Uterus (tissue), 2 donors: ENCODE data around the gene SPAG5.

ENCODE experiments used
- POLR2A ChIP-seq, 2 donors: fragments of 450-650 bp; IDR thresholded peaks; one replicate each; pipeline ENCODE4 v1.6.1; 2016; ENCODE audit warnings: antibody characterized with exemption in 2 of 2, mild to moderate bottlenecking in 1 of 2, moderate library complexity in 1 of 2
- TF ChIP-seq, protein P1 (sequence below), 4 experiments: fragments of 200-600 bp in 2 of 4; fragments of 450-650 bp in 2 of 4; sonication (generic) in 2 of 4; IDR thresholded peaks; one replicate each; pipeline ENCODE4 v1.5.1; 2016 to 2019; ENCODE audit warnings: antibody characterized with exemption in 4 of 4, mild to moderate bottlenecking in 2 of 4, moderate library complexity in 1 of 4

DNA sequence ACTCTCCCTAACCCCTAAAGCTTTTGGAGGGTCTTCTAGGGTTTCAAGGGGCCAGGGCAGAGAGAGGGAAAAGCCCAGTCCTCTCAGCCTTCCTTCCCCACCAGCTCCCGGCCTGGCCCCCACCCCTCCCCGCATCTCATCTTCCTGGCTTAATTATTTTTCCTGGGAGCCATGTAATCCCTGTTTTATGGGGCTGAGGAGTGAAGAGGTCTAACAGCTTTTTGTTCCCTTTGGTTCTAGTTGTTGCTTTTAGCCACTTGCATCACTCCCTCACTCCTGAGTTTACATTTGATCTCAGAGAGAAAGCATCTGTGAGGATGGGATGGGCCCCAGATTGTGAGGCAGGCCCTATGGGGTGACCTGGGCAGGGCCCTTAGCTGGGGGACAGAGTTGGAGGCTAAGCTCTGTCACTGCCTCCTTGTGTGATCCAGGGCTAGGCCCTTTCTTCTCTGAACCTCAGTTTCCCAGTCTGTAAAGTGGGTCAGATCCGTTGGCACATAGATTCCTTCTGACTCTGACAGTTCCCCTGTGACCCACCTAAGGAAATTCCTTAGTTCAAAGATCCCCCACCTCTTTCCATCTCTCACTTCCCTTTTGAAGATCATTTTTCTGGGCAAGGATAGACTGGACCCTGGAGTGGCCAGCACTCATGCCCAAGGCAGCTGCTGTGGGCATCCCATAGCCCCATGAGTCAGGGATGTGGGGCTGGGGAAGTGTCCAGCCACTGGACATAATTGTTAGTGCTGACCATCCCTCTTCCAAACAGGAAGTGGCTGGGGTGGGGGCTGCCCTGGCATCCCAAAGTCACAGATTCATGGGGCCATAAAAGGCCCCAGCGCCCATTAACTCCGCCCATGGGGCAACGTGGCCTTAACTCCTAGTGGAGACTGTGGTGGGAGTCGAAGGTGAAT is 66.5 kb downstream of the SPAG5 start:
- no peak for TF ChIP-seq POLR2A (IDR thresholded peaks at IDR 0.05)
- TF ChIP-seq, protein P1, sequence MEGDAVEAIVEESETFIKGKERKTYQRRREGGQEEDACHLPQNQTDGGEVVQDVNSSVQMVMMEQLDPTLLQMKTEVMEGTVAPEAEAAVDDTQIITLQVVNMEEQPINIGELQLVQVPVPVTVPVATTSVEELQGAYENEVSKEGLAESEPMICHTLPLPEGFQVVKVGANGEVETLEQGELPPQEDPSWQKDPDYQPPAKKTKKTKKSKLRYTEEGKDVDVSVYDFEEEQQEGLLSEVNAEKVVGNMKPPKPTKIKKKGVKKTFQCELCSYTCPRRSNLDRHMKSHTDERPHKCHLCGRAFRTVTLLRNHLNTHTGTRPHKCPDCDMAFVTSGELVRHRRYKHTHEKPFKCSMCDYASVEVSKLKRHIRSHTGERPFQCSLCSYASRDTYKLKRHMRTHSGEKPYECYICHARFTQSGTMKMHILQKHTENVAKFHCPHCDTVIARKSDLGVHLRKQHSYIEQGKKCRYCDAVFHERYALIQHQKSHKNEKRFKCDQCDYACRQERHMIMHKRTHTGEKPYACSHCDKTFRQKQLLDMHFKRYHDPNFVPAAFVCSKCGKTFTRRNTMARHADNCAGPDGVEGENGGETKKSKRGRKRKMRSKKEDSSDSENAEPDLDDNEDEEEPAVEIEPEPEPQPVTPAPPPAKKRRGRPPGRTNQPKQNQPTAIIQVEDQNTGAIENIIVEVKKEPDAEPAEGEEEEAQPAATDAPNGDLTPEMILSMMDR (IDR thresholded peaks at IDR 0.05) = no peak
